DMS 273 (cell line): ENCODE results near the gene NOVA2.
A peak's percentile ranks its signal among the peaks of the same experiment; 100 is the strongest.

ENCODE experiments used
- DNase-seq: peaks from one replicate; lab custom pipeline; 2025; ENCODE audit not compliant: unreplicated experiment; lab: John Stamatoyannopoulos, UW

NOVA2 gene

DNA sequence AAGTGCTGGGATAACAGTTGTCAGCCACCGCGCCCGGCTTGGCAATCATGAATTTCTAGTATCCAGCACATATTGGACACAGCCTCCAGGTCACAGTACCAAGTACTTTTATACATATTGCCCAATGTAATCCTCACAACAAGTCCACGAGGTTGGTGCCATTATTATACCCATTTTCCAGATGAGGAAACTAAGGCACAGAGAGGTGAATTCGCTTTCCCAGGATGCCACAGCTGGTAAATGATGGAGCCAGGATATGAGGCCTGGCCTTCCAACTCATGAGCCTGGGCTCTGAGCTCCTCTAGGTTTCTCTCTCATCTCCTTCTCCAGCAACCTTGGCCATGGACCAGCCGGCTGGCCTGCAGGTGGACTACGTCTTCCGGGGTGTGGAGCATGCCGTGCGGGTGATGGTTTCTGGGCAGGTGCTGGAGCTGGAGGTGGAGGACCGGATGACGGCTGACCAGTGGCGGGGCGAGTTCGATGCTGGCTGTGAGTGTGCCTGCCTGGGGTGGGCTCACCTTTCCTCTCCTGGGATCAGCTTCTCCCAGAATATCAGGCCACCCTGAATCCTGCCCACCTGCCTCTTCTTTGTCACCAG is 29.1 kb upstream of the NOVA2 start:
- DNase-seq = no peak

DNA sequence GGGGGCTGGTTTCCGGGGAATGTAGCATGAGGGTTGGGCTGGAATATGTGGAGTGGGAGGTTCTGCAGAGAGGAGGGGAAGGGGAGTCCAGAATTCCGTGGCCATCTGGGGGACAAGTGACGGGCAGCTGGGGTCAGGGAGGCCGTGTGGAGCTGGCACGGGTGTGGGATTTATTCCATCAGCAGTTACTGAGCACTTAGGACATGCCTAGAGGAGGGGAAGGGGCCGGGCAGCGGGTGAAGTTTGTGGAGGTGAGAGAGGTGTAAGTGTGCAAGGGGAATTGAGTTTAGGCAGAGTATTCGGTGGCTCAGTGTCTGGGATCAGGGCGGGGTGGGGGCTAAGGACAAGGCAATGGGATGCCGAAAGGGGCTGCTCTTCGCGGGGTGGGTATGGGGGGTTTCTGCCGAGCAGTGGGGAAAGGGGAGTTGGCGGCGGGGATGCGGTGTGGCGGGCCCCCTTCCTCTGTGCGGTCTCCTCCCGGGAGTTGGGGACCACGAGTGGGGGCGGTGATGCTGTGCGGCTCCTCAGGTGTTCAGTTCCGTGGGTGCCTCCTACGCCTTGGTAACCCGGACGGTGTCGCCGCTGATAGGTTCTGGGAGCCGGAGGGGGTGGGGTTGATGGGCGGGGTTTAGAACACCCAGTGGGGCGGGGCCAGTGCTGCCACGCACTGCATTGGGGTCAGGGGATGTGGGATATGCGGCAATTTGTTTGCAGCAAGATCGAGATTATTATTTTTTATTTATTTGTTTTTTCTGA is 27.0 kb upstream of the NOVA2 start:
- no peak for DNase-seq

DNA sequence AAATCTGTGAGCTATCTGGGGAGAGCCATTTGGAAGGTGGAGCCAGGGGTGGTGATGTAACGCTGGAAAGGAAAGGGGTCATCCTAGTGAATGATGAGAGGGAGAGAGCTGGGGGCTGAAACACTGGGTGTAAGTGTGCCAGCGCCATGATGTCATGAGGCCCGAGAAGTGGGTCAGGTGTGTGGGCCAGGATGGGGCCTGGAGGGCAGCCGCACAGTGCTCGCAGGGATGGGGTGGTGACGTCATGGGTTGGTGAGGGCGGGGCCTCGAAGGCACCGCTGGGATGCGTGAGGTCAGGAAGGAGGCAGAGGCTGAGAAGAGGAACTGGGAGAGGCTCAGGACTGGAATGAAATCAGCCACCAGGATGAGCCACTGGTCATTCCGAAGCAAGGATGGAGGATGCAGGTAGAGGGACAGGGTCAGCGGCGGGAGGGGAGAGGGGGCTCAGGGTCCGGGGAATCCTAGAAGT is 26.0 kb upstream of the NOVA2 start:
- DNase-seq = no peak

DNA sequence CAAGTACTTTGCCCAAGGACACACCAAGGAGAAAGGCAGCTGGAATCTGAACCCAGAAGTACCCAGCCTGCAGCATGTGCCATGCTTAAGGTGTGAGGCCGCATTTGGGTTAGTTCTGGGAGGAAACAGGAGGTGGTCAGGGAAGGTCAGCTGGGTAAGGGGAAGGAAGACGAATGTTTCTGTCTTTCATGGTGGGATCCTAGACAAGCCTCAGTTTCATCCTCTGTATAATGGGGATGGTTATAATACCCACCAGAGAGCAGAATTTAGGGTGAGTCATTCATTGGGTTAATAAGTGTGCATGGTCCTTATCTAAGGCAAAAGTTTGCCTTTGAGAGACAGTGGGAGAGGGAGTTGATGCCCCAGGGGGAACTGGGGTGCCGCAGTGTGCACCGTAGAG is 25.2 kb upstream of the NOVA2 start:
- DNase-seq = no peak

DNA sequence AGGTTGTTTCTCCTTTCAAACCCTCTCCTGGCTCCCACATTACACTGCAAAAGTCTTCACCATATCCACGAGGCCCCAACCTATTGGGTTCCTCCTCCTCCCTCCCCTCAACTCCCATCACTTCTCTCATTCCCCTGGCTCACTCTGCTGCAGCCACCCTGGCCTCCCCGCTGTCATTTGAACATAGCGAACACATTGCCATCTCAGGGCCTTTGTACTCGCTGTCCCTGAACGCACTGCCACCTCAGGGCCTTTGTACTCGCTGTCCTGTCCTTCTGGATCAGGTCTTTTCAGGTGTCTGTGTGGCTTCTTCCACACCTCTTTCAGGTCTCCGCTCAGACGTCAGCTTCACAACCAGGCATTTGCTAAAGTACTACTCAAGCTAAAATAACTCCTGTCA is 23.3 kb upstream of the NOVA2 start:
- no peak for DNase-seq

DNA sequence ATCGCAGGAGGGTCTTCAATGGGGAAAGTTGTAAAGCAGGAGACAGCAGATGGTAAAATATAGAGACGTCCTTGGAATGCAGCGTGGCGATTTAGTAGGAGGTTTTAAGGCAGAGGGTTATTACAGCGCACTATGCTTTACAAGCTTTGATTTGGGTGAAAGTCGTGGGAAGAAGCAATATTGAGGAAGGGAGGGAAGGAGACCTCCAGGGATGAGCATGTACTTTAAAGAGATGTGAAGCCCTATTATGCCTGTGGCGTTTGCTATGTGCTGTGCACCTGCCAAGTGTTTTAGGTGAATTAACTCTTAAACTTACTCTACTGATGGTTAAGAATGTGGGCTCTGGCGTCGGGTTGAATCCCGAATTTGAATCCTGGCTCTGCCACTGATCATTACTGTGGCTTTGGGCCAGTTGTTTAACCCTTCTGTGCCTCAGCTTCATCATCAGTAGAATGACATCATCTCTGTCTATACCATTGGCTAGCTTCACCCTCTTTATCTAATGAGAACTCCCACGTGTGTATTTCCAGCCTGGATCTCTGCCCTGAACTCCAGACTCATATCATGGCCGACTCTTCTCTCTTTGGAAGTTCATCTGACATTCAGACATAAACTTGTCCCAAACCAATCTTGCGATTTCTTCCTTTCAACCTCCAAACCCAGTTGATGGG is 22.2 kb upstream of the NOVA2 start:
- DNase-seq = peak; percentile 63

DNA sequence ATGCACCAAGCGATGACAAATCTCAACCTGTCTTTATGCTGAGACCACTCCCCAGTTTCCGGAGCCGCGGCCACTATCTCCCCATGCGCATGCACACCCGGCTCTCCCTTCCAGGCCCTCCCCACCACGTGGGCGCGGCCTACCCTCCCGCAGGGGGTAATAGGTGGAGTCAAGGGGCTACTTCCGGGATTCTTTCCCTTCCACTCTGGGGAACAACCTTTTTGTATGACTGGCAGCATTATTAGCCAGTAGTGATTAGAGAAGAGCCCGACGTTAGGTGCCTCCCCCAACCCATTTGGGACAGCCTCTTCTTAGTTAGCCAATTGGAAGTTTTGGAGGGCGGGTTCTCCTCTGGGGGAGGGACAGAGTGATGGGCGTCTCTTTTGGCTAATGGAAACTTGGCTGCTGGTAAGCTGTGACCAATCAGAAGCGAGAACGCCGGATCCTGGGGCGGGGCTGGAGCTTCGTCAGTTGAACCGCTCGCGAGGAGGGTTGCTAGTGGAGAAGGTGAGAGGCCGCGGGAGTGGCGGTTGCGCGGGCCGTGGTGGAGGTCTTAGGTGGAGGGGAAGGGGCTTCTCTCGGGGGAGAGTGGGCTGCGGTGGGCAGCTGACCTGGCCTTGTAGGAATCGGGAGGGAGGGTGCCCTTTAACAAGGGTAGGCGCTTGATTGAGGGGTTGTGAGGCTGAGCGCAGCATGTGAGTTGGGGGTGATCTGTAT is 21.5 kb upstream of the NOVA2 start, which contains the start of gene CCDC61:
TSS of gene CCDC61 (plus strand) at position 470 of the 717 bp plus-strand sequence. CDS start 7,552 bp downstream, outside the sequence.
- DNase-seq = peak; percentile 100

DNA sequence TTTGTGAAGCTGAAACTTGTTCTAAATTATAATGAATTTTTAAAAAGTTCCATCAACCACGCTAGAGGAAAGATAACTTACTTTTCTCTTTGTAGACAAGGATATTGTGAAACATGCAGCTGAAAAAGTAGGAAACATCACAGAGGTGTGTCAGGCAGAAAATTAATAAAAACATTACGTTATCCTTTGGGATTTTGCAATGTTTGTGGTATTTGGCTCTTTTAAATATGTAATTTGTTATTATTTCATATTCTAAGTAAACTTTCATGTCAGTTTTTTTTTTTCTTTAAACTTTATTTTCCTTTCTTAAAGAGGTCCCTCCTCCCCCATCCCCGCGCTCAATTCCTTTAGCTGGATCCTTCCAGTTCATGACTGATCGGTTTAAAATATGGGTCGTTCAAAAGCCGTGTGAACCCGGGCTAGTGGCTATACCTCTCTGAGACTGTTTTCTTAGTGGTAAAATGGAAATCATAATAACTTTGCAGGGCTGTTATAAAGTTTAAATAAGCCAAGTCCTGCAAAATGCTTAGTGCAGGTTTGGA is 20.9 kb upstream of the NOVA2 start:
- no peak for DNase-seq

DNA sequence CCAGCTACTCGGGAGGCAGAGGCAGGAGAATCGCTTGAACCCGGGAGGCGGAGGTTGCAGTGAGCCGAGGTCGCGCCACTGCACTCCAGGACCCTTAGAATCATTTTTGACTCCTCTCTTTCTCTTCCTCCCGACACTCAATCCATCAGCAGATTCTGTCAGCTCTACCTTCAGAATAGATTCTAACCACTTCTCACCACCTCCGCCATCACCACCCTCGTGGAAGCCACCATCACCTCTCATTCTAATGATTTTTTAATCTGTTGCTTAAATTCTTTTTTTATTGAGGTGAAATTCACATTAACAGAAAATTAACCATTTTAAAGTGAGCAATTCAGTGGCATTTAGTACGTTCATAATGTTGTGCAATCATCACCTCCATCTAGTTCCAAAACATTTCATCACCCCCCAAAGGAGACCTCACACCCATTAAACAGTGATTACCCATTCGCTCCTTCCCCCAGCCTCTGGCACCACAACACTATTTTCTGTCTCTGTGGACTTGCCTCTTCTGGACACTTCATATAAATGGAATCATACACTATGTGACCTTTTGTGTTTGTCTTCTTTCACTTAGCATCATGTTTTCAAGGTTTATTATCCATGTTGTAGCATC is 16.6 kb upstream of the NOVA2 start:
- no peak for DNase-seq

DNA sequence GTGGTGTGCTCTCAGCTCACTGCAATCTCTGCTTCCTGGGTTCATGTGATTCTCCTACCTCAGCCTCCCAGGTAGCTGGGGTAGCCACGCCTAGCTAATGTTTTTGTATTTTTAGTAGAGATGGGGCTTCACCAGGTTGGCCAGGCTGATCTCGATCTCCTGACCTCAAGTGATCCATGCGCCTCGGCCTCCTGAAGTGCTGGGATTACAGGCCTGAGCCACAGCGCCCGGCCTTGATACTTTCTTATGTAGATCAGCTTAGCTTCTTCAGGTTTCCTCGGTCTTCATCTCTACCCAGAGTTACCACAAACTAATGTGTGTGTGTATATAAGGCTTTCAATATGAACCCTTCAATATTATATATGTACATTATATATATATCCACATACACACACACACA is 11.7 kb upstream of the NOVA2 start:
- DNase-seq = no peak

DNA sequence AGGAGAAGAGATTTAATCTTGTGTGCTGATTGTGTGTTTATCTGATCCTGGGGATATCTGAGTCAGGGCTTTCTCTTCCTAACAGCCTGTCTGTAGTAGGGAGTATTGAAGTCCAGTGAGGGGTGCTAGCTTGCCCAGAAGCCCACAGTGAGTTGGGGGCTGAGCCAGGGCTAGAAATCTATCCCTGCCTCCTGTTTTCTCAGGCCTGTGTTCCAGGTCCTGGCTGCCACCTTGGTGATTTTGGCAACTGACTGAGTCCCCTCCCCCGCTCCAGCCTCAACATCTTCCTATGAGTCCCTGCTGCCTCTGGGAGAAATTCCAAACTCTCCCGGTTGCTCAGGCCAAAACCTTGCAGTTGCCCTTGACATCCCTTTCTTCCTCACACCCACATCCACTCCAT is 7.7 kb upstream of the NOVA2 start:
- DNase-seq = peak; percentile 26

DNA sequence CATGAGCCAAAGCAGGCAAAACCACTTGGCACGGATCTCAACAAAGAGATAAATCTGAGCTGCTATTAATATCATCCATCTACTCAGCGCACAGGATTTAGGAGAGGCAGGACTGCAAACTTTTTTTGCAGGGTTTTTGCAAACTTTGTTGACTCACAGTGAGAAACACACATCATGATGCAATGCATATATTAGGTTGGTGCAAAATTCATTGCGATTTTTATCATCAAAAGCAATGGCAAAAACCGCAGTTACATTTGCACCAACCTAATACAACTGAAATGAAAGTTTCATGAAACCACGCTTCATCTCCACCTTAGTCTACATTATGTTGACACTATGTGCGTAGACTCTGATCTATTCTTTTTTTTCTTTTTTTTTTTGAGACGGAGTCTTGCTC is 4.5 kb upstream of the NOVA2 start:
- no peak for DNase-seq

DNA sequence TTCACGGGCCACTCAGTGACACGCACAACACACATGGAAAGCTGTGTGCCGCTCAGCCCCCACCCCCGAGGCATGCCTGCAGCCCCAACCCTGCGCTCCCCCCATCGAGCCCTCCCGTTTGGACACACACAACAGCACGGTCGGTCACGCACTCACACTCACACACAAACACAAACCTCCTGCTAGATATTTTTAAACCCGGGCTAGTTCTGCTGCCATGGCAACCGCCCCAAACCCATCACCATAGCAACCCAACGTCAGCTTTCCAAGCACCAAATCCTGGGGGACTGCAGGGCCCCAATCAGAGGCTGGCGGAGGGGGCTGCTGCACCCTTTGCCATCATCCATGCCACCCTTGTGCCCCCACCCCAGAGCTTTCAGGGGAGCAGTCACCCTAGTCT is 2.5 kb upstream of the NOVA2 start:
- DNase-seq = peak; percentile 72

DNA sequence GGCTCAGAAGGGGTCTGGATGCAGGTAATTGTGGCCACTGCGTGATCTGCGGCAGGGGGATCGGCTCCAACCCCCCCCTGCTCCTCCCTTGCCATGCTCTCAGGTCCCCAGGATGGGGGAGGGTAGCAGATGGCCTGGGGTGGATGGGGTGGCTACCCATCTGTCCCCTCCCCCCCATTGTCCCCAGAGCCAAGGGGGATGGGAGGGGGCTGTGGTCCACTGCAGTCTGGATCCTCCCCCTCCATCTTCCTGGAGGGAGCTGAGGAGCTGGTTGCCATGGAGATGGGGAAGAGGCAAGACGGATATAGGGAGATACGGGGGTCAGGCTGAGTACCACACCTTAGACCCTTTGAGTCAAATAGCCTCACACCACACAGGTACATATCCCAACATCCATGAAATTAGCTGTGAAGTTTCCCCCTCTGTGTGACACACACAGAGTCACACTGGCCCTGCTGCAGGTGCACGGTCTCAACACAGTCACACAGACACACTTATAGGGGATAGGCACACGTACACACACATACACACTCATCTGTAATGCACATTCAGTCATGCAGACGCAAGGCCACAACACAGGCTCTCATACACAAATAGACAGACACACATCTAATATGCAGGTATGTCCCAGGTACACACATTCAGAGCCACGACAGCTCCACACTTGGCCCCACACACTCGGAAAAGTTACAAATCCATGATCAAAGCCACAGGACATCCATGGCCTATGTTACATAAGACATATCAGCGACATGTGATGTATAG is 1.8 kb upstream of the NOVA2 start:
- DNase-seq = peak; percentile 29

DNA sequence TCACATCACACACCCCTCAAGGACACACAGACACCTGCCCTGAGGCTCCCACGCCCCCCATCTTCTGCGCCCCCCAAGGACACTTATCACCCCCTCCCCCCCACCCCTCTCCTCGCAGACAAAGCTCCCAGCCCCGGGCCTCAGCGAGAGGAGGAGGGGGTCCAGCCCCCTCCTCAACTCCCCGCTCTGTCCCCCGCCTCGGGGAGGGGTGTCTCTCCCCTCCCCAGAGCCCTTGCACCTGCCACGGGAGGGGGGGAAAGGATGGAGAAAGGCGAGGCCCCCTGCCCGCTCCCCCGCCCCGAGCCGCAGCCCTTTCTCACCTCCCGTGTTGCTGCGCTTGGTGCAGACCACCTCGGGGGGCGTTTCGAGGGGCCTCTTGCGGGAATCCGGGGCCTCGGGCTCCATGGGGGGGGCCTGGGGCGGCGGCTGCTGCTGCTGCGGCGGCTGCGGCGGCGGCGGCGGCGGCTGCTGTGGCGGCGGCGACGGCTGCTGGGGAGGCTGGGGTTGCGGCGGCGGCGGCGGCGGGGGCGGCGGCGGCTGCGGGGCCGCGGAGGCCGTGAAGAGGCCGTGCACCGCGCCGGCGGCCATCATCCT is 621 bp downstream of the NOVA2 start:
- peak; percentile 31 for DNase-seq

DNA sequence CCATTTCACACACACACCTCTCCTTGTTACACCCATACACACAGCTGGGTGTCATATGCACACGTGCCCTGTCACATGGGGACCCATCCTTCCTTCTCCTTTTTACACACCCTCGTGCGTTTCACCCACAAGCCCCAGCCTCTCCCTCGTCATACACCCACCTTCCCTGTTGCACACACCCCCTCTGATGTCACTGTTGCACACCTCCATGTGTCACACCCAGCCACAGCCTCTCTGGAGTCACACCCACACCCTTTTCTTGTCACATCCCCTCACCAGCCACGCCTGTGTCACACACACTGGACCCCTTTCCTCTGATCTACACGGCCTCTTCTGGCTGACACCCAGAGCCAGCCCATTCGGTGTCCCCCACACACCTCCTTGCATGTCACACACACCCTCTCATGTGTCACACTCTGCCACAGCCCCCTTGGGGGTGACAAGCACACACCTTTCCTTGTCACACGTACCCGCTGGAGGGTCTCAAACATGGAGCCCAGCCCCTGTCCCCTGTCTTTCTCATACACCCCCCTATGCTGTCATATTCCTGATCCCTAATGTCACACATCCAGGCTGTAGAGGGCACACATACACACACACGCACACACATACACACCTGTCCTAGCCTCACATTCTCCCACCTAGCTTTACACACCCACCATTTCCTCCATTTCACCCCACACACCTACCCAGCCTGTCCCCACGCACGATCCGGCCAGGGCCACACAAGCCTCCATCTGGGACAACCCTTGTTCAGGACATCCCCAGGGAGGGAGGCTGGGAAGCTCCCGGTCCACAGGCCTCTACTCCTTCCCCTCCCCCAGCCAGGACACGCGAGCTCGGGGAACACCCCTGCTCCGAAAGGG is 1.4 kb downstream of the NOVA2 start:
- DNase-seq = peak; percentile 26

DNA sequence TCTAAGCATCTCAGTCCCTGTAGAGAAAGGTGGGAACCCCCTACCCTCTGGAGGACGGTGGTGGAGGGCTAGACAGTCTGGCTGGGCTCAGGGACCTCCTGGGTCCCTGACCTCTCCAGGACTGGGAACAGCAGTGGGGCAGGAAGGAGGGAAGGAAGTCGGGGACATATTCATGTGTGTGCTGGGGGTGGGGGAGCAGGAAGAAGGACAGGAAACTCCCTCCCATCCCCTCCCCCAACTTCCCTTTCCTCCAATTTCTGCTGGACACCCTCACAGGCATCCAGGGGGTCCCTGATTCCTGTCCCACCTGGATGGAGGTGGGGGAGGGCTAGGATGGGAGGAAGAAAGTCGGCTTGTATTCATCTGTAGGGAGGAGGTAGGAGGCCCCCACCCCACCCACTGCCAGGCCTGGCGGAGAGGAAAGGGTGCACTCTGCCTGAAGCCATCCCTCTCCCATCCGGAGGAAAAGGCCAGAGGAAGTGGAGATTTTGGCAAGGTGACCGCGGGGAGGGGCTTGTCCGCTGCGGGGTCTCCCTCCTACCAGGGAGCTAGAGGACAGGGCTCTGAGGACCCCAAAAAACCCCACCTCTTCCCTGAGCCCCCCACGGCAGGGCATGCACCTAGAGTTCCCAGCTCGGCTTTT is 2.3 kb downstream of the NOVA2 start:
- DNase-seq = peak; percentile 35

DNA sequence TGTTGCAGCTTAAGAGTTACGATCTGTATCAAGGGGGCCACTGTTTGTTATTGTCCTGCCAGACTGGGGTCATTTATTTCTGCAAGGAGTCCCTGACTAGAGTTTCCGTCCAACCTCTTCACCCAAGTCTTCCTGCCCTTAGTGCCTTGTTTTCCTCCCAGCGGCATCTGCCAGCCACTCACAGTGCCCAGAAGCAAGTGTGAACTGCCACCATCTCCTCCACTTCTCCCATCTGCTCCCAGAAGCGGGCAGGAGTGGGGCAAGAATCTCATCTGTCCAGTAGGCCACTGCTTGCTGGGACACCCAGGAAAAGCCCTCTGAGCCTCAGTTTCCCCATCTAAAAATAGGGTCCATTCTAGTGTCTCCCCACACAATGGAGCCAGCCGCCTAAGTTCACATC is 4.0 kb downstream of the NOVA2 start:
- no peak for DNase-seq
